ENCODE results near the gene DYNLRB2.

Gene DYNLRB2

DNA sequence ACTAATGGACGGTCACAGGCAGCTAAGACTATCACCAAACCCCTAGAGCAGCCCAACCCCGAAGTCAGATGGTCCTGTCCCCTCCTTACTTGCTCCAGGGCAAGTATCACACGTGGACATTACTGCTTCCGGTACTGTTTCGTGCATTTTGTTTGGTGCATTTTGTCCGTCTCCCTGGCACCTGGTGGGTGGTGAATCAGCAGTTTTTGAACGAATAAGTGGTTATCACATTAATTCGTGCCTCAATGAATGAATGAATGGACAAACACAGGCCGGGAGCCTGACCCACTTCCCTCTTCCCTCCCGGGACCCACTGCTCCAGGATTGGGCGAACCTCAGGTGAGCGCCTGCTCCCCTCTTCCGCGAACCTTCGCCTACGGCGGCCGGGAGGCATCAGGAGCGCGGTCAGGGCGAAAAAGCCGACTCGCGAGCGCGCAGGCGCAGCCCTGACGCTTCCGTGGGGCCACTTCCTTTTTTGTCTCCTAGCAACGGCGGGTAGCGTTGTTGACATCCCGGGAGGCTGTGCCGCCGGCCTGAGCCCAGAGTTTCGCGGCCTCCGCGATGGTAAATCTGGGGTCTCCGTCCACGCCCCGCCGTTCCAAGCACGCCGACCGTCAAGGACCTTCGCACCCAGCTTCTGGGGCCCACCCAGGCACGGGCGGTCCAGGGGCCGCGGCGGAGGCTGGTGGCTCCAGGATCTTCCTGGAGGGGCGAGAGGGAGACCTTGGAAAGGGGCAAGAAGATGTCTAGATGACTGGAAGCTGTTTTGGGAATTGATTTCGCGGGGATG, at the start of gene DYNLRB2:
DYNLRB2 (plus strand) TSS at position 478 of the 790 bp plus-strand sequence; CDS start at position 562, 84 bp downstream.
- TF ChIP-seq ZFX (IDR thresholded peaks at IDR 0.05) (no peak), CTCF (conservative IDR thresholded peaks at IDR 0.05) (no peak)
- H3K27ac ChIP-seq, result peak within 1 kb of the TSS; percentile 87

GRCh38 chr16:80500116-80500859, 40.5 kb upstream of the DYNLRB2 start:
- TF ChIP-seq CTCF (conservative IDR thresholded peaks at IDR 0.05), result peak; percentile 18
- no peak for TF ChIP-seq ZFX (IDR thresholded peaks at IDR 0.05)
- no peak overlapping the region for H3K27ac ChIP-seq

- no peak for TF ChIP-seq ZFX (IDR thresholded peaks at IDR 0.05)
- no peak for TF ChIP-seq CTCF (conservative IDR thresholded peaks at IDR 0.05)
Measured at GRCh38 chr16:80500961-80501525, 39.8 kb upstream of the DYNLRB2 start.

GRCh38 chr16:80503107-80503506, 37.7 kb upstream of the DYNLRB2 start:
- no peak overlapping the region for H3K27ac ChIP-seq
- TF ChIP-seq CTCF (conservative IDR thresholded peaks at IDR 0.05) (no peak), ZFX (IDR thresholded peaks at IDR 0.05) (no peak)

More at GRCh38 chr16:80500961-80501525, 39.8 kb upstream of the DYNLRB2 start:
- no peak overlapping the region for H3K27ac ChIP-seq

DNA sequence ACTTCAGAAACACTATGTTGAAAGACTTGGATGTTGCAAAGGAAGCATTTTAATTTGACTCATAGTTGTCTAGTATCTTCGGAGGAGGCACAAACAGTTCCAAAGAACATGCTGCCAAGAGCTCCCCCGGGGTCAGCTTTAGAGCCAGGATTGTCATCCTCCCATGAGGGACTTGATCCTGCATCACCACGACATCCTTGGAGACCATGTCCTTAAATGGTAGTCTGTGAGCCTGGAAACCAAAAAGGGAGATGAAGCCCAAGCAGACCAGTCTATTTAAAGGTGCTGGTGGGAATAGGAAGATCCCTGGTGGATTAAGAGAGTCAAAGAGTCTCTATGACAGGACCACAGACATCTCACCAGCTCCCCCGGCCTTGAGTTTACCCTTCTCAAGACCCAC, 33.3 kb upstream of the DYNLRB2 start:
- no peak for TF ChIP-seq ZFX (IDR thresholded peaks at IDR 0.05)
- no peak overlapping the region for H3K27ac ChIP-seq

GRCh38 chr16:80509872-80510271, 30.9 kb upstream of the DYNLRB2 start:
- no peak overlapping the region for H3K27ac ChIP-seq
- TF ChIP-seq ZFX (IDR thresholded peaks at IDR 0.05), result no peak
- no peak for TF ChIP-seq CTCF (conservative IDR thresholded peaks at IDR 0.05)

DNA sequence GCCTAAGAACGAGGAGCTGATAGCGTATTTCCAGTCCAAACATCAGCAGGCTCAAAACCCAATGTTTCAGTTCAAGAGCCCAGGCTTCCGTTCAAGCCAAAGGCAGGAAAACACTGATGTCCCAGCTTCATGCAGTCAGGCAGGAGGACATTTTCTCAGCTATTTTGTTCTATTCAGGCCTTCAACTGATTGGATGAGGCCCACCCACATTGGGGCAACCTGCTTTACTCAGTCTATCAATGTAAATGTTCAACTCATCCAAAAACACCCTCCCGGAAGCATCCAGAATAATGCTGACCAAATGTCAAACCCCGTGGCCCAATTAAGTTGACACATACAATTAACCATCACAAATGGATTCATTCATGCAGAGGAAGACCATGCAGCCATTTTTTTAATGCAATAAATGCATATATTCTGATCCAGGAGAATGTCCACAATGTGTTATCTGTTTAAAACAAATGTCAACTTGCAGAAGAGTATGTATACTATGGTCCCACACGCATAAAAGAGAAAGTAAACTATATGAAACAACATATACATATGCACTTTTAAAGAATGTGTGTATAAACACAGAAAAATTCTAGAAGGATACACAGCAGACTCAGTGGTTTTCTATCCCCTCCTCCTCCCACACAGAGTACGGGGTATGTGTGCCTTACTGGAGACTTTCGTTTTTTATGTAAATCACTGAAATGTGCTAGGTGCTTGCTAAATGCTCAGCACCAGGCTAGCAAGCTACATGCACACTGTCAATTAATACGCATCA, 28.8 kb upstream of the DYNLRB2 start:
- H3K27ac ChIP-seq, result no peak overlapping the region
- TF ChIP-seq CTCF (conservative IDR thresholded peaks at IDR 0.05) (no peak), ZFX (IDR thresholded peaks at IDR 0.05) (no peak)
